ENCODE data around the gene FAM20B. TPM values are rescaled to one million over a fixed set of nuclear protein-coding genes. Genes with fewer than 3 reads are reported as not detected.
"Not testable (repeated sequence)": the region's sequence is repeated elsewhere in the genome, so short reads cannot be mapped to it uniquely, and the experiment has no call there.

FAM20B gene
- total RNA-seq (10 to 100 TPM; 23.6 to 38.0 (median 33.7) TPM), polyA plus RNA-seq (1 to 10 TPM; 5.8 to 9.3 (median 6.8) TPM)
- long read RNA-seq, donor 1, full-length matches to known transcripts: 2 of 2 reads
- long read RNA-seq, donor 1, partial matches to known transcripts: 0 of 2 reads
- long read RNA-seq, donor 1, other reads (novel, unspliced or antisense): 0 of 2 reads
- long read RNA-seq, donor 2, full-length matches to known transcripts: 4 of 12 reads
- long read RNA-seq, donor 2, partial matches to known transcripts: 8 of 12 reads
- long read RNA-seq, donor 2, other reads (novel, unspliced or antisense): 0 of 12 reads

- WGBS, 5 donors: 17 to 32% (median 24%) methylated on average over 31 to 58 of the region's 58 CpGs
- intact Hi-C loops (cut with DNase I; ENCODE audit: low total_unique reads): no loop called here
Measured at GRCh38 chr1:179025125-179025974, at the start of gene FAM20B. FAM20B (plus strand) TSS chr1:179025894; CDS start chr1:179043848, 17,954 bp downstream.

GRCh38 chr1:178976541-178976940 lies 49.2 kb upstream of the FAM20B start:
- 50 to 95% (median 73%) methylated on average over 2 of the region's 2 CpGs for WGBS, 5 donors
- intact Hi-C loops (cut with DNase I; ENCODE audit: low total_unique reads): no loop called here

More at GRCh38 chr1:179025125-179025974, at the start of gene FAM20B:
- no peaks in the 10 kb centered on the region for H3K27me3 ChIP-seq (replicated peaks in 1 of 7)
- TF ChIP-seq, protein P1, sequence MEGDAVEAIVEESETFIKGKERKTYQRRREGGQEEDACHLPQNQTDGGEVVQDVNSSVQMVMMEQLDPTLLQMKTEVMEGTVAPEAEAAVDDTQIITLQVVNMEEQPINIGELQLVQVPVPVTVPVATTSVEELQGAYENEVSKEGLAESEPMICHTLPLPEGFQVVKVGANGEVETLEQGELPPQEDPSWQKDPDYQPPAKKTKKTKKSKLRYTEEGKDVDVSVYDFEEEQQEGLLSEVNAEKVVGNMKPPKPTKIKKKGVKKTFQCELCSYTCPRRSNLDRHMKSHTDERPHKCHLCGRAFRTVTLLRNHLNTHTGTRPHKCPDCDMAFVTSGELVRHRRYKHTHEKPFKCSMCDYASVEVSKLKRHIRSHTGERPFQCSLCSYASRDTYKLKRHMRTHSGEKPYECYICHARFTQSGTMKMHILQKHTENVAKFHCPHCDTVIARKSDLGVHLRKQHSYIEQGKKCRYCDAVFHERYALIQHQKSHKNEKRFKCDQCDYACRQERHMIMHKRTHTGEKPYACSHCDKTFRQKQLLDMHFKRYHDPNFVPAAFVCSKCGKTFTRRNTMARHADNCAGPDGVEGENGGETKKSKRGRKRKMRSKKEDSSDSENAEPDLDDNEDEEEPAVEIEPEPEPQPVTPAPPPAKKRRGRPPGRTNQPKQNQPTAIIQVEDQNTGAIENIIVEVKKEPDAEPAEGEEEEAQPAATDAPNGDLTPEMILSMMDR (IDR thresholded peaks at IDR 0.05 in 8 of 11, conservative IDR thresholded peaks at IDR 0.05 in 3 of 11): peak in 3 of 11 experiments; percentile 5 to 17 (median 14)
- TF ChIP-seq POLR2AphosphoS5 (IDR thresholded peaks at IDR 0.05): peak in 2 of 3 donors; percentile 29 to 30
- TF ChIP-seq POLR2A (IDR thresholded peaks at IDR 0.05): no peak
- no peaks in the 10 kb centered on the region for H3K36me3 ChIP-seq
- peak within 1 kb of the TSS; percentile 94 to 100 (median 98) for H3K27ac ChIP-seq
- no peaks in the 10 kb centered on the region for H3K9me3 ChIP-seq
- peak within 1 kb of the TSS; percentile 75 to 93 (median 86) for H3K4me3 ChIP-seq
- peak; percentile 98 for DNase-seq
- peaks cover 22 to 57% (median 45%) of the 10 kb centered on the region in 6 donors for H3K4me1 ChIP-seq

GRCh38 chr1:178986204-178986603 lies 39.5 kb upstream of the FAM20B start:
- WGBS, 5 donors: 77 to 85% (median 78%) methylated on average over 3 of the region's 3 CpGs
- Histone ChIP-seq H3K4me3 (no peak overlapping the region), H3K9me3 (no peaks in the 10 kb centered on the region), H3K27ac (no peak overlapping the region), H3K36me3 (no peaks in the 10 kb centered on the region), H3K4me1 (no peaks in the 10 kb centered on the region), H3K27me3 (replicated peaks in 1 of 7) (no peaks in the 10 kb centered on the region)
- intact Hi-C loops (cut with DNase I; ENCODE audit: low total_unique reads): no loop called here
- no peak for DNase-seq
- TF ChIP-seq POLR2AphosphoS5 (IDR thresholded peaks at IDR 0.05) (no peak), POLR2A (IDR thresholded peaks at IDR 0.05) (no peak)
- TF ChIP-seq, protein P1 (IDR thresholded peaks at IDR 0.05 in 8 of 11, conservative IDR thresholded peaks at IDR 0.05 in 3 of 11): no peak

More at GRCh38 chr1:178976541-178976940, 49.2 kb upstream of the FAM20B start:
- no peak for DNase-seq
- Histone ChIP-seq H3K9me3 (peaks cover 0 to 57% (median 46%) of the 10 kb centered on the region in 8 donors), H3K36me3 (no peaks in the 10 kb centered on the region), H3K27ac (no peak overlapping the region), H3K27me3 (replicated peaks in 1 of 7) (peaks cover 0 to 6% (median 0%) of the 10 kb centered on the region in 7 donors), H3K4me3 (no peak overlapping the region), H3K4me1 (no peaks in the 10 kb centered on the region)
- TF ChIP-seq POLR2A (IDR thresholded peaks at IDR 0.05) (no peak), POLR2AphosphoS5 (IDR thresholded peaks at IDR 0.05) (no peak)
- TF ChIP-seq, protein P1 (IDR thresholded peaks at IDR 0.05 in 8 of 11, conservative IDR thresholded peaks at IDR 0.05 in 3 of 11): no peak

- DNase-seq; H3K27ac ChIP-seq; H3K36me3 ChIP-seq; H3K9me3 ChIP-seq; H3K4me3 ChIP-seq; intact Hi-C loops (cut with DNase I; ENCODE audit: low total_unique reads); H3K4me1 ChIP-seq; H3K27me3 ChIP-seq (replicated peaks in 1 of 7): not testable (repeated sequence)
- WGBS, 5 donors: 86 to 95% (median 94%) methylated on average over 1 to 2 of the region's 2 CpGs
Measured at GRCh38 chr1:178988198-178988597, 37.5 kb upstream of the FAM20B start.

Data from spleen (tissue), 13 donors.